IMR-90 (cell line): ENCODE measurements around the gene UBASH3B. TPM values are rescaled to one million over a fixed set of nuclear protein-coding genes. Genes with fewer than 3 reads are reported as not detected.

Experiments used
- ATAC-seq: fragments of 200-7000 bp; cut with Tn5 transposase; 2 replicates; pipeline ENCODE4 v1.9.1; 2020; ENCODE audit warnings: low read depth, mild to moderate bottlenecking, moderate library complexity
- BruUV-seq: library from RNA; stranded (reverse); fragments of 400-500 nt; replicated peaks from 2 replicates; lab custom pipeline; 2021; lab: Mats Ljungman, UMichigan
- CTCF ChIA-PET: fragments of 300-600 bp; formaldehyde crosslinking; extraction: SDS; loops from one replicate; lab custom pipeline; 2021; ENCODE audit warnings: antibody characterized with exemption; lab: Yijun Ruan, JAX
- POLR2A ChIA-PET: fragments of 300-600 bp; sonication (Branson Sonifier 250); formaldehyde crosslinking; loops from one replicate; lab custom pipeline; 2022; ENCODE audit warnings: antibody characterized with exemption; ENCODE audit not compliant: unreplicated experiment; lab: Charles Lee
- DNase-seq: peaks from one replicate; pipeline ENCODE4 v3.0.0; 2013
- H2AFZ ChIP-seq: replicated peaks from 2 replicates; pipeline ENCODE3; 2013; ENCODE audit warnings: low read length, mild to moderate bottlenecking; ENCODE audit not compliant: poor library complexity
- H2AK5ac ChIP-seq: 2 replicates; pipeline ENCODE4 v1.6.1; 2013; ENCODE audit warnings: low read depth, low read length, inconsistent platforms
- H2AK9ac ChIP-seq: replicated peaks from 2 replicates; pipeline ENCODE3; 2013; ENCODE audit warnings: mild to moderate bottlenecking, low read depth, low read length, moderate library complexity; ENCODE audit not compliant: poor library complexity
- H2BK120ac ChIP-seq: 2 replicates; pipeline ENCODE4 v1.6.1; 2013; ENCODE audit warnings: low read depth, low read length, inconsistent platforms
- H2BK15ac ChIP-seq: 3 replicates; pipeline ENCODE4 v1.6.1; 2013; ENCODE audit warnings: low read depth, low read length, inconsistent platforms
- H2BK20ac ChIP-seq: 2 replicates; pipeline ENCODE4 v1.6.1; 2013; ENCODE audit warnings: low read depth, mild to moderate bottlenecking, inconsistent platforms, low read length, moderate library complexity
- H2BK5ac ChIP-seq: 2 replicates; pipeline ENCODE4 v1.6.1; 2013; ENCODE audit warnings: mild to moderate bottlenecking, low read depth, low read length, inconsistent platforms; ENCODE audit not compliant: poor library complexity, severe bottlenecking
- H3K14ac ChIP-seq: replicated peaks from 2 replicates; pipeline ENCODE4 v1.6.1; 2013; ENCODE audit warnings: low read depth, low read length, inconsistent platforms
- H3K18ac ChIP-seq: 2 replicates; pipeline ENCODE4 v1.6.1; 2013; ENCODE audit warnings: low read depth, low read length, control low read depth
- H3K23ac ChIP-seq: 2 replicates; pipeline ENCODE4 v1.6.1; 2013; ENCODE audit warnings: low read depth, low read length, inconsistent platforms
- H3K27ac ChIP-seq: 2 replicates; pipeline ENCODE4 v1.5.1; 2013; ENCODE audit warnings: mild to moderate bottlenecking, control low read depth, low read length; ENCODE audit not compliant: insufficient read depth
- H3K27me3 ChIP-seq: 2 replicates; pipeline ENCODE4 v1.6.1; 2013; ENCODE audit warnings: low read length; ENCODE audit not compliant: control insufficient read depth, insufficient read depth
- H3K36me3 ChIP-seq: 2 replicates; pipeline ENCODE4 v1.6.1; 2013; ENCODE audit warnings: low read length, mixed read lengths; ENCODE audit not compliant: control insufficient read depth, insufficient read depth
- H3K4ac ChIP-seq: 2 replicates; pipeline ENCODE4 v1.6.1; 2013; ENCODE audit warnings: low read depth, low read length, inconsistent platforms
- H3K4me1 ChIP-seq: 2 replicates; pipeline ENCODE4 v1.6.1; 2013; ENCODE audit warnings: low read length, mixed read lengths; ENCODE audit not compliant: control insufficient read depth, insufficient read depth
- H3K4me2 ChIP-seq: 2 replicates; pipeline ENCODE4 v1.6.1; 2013; ENCODE audit warnings: low read depth, mild to moderate bottlenecking, control low read depth, low read length, moderate library complexity
- H3K4me3 ChIP-seq: 2 replicates; pipeline ENCODE4 v1.5.1; 2013; ENCODE audit warnings: low read depth, mild to moderate bottlenecking, control low read depth, low read length, moderate library complexity; ENCODE audit not compliant: insufficient read depth
- H3K56ac ChIP-seq: 2 replicates; pipeline ENCODE4 v1.6.1; 2013; ENCODE audit warnings: low read length, inconsistent platforms; ENCODE audit not compliant: insufficient read depth; ENCODE audit errors: extremely low read depth
- H3K79me1 ChIP-seq, 2 experiments: 2 replicates each; pipeline ENCODE4 v1.6.1; 2013; ENCODE audit warnings: low read length in 2 of 2, inconsistent platforms in 1 of 2, low read depth in 1 of 2
- H3K9ac ChIP-seq: 2 replicates; pipeline ENCODE4 v1.6.1; 2013; ENCODE audit warnings: low read depth, low read length, control low read depth
- H3K9me1 ChIP-seq: 2 replicates; pipeline ENCODE4 v1.6.1; 2013; ENCODE audit warnings: low read length, inconsistent platforms; ENCODE audit not compliant: insufficient read depth
- H3K9me3 ChIP-seq: 2 replicates; pipeline ENCODE4 v1.6.1; 2013; ENCODE audit warnings: low read length; ENCODE audit not compliant: control insufficient read depth, insufficient read depth
- H4K20me1 ChIP-seq: 2 replicates; pipeline ENCODE4 v1.6.1; 2013; ENCODE audit warnings: low read length, inconsistent platforms; ENCODE audit not compliant: insufficient read depth
- H4K5ac ChIP-seq: 2 replicates; pipeline ENCODE4 v1.6.1; 2013; ENCODE audit warnings: mild to moderate bottlenecking, low read depth, low read length, control low read depth
- H4K8ac ChIP-seq, 2 experiments: 2 replicates each; pipeline ENCODE4 v1.6.1; 2013; ENCODE audit warnings: low read depth in 2 of 2, low read length in 2 of 2, control low read depth in 1 of 2, inconsistent platforms in 1 of 2
- H4K91ac ChIP-seq: 2 replicates; pipeline ENCODE4 v1.6.1; 2013; ENCODE audit warnings: low read depth, low read length, inconsistent platforms; ENCODE audit not compliant: insufficient read depth
- BHLHE40 ChIP-seq: fragments of 150-350 bp; IDR thresholded peaks from 2 replicates; pipeline ENCODE4 v1.6.1; 2016; ENCODE audit warnings: mild to moderate bottlenecking, low read depth, low read length
- CEBPB ChIP-seq: IDR thresholded peaks from 2 replicates; pipeline ENCODE4 v1.6.1; 2012; ENCODE audit warnings: low read depth, low read length, improper control_type of control experiment
- CHD1 ChIP-seq: IDR thresholded peaks from 2 replicates; pipeline ENCODE4 v1.6.1; 2012; ENCODE audit warnings: low read depth, low read length, improper control_type of control experiment
- CTCF ChIP-seq: conservative IDR thresholded peaks from 2 replicates; pipeline ENCODE4 v1.5.1; 2012; ENCODE audit warnings: mild to moderate bottlenecking, low read depth, low read length, improper control_type of control experiment
- ELK1 ChIP-seq: fragments of 150-350 bp; IDR thresholded peaks from 2 replicates; pipeline ENCODE4 v1.6.1; 2016; ENCODE audit warnings: low read depth, mild to moderate bottlenecking, low read length, moderate library complexity, borderline replicate concordance
- FOS ChIP-seq: fragments of 150-350 bp; IDR thresholded peaks from 2 replicates; pipeline ENCODE4 v1.6.1; 2016; ENCODE audit warnings: low read depth, low read length
- MAFK ChIP-seq: IDR thresholded peaks from 2 replicates; pipeline ENCODE4 v1.6.1; 2012; ENCODE audit warnings: low read depth, low read length, improper control_type of control experiment
- MAZ ChIP-seq: IDR thresholded peaks from 2 replicates; pipeline ENCODE4 v1.6.1; 2012; ENCODE audit warnings: low read depth, mild to moderate bottlenecking, low read length, improper control_type of control experiment, moderate library complexity, borderline replicate concordance
- MXI1 ChIP-seq: IDR thresholded peaks from 2 replicates; pipeline ENCODE4 v1.6.1; 2012; ENCODE audit warnings: low read depth, mild to moderate bottlenecking, low read length, moderate library complexity, borderline replicate concordance
- NFE2L2 ChIP-seq: fragments of 150-350 bp; IDR thresholded peaks from 2 replicates; pipeline ENCODE4 v1.6.1; 2016; ENCODE audit warnings: low read depth, mild to moderate bottlenecking, low read length
- POLR2A ChIP-seq: IDR thresholded peaks from 2 replicates; pipeline ENCODE4 v1.6.1; 2012; ENCODE audit warnings: mild to moderate bottlenecking, low read depth, low read length
- RAD21 ChIP-seq: IDR thresholded peaks from 2 replicates; pipeline ENCODE4 v1.6.1; 2012; ENCODE audit warnings: low read length, improper control_type of control experiment
- RCOR1 ChIP-seq: IDR thresholded peaks from 2 replicates; pipeline ENCODE4 v1.6.1; 2012; ENCODE audit warnings: mild to moderate bottlenecking, low read length, improper control_type of control experiment; ENCODE audit not compliant: insufficient replicate concordance
- RFX5 ChIP-seq: IDR thresholded peaks from 2 replicates; pipeline ENCODE4 v1.8.0; 2012; ENCODE audit warnings: low read depth, mild to moderate bottlenecking, low read length, moderate library complexity
- SMC3 ChIP-seq: fragments of 150-350 bp; IDR thresholded peaks from 2 replicates; pipeline ENCODE4 v1.6.1; 2016; ENCODE audit warnings: low read depth, mild to moderate bottlenecking, antibody characterized with exemption, low read length, moderate library complexity
- USF2 ChIP-seq: fragments of 150-350 bp; IDR thresholded peaks from 2 replicates; pipeline ENCODE4 v1.6.1; 2017; ENCODE audit warnings: mild to moderate bottlenecking, antibody characterized with exemption, low read length, low read depth
- whole genome bisulfite sequencing, 2 experiments: methylation state at CpG; one replicate each; pipeline versions ENCODE4 v1.1.5 to v1.1.7; 2013; ENCODE audit warnings: missing lambda C conversion rate in 2 of 2; ENCODE audit not compliant: insufficient read length in 1 of 2; ENCODE audit errors: extremely low coverage in 2 of 2; 5-methylcytosine and 5-hydroxymethylcytosine counted together
- dilution Hi-C: fragments of 300-500 bp; cut with HindIII; formaldehyde crosslinking; loops from one replicate; pipeline ENCODE4 v1.14.3; 2018; ENCODE audit warnings: low sequenced_read_pairs; ENCODE audit not compliant: unreplicated experiment
- in situ Hi-C: fragments of 300-500 bp; cut with MboI; formaldehyde crosslinking; loops from 3 replicates; pipeline ENCODE4 v1.14.3; 2019; ENCODE audit warnings: low sequenced_read_pairs, inconsistent platforms, mixed read lengths
- intact Hi-C: fragments of 100-400 bp; cut with micrococcal nuclease; formaldehyde crosslinking; loops from 2 replicates; pipeline ENCODE4 v1.10.0; 2022
- polyA plus RNA-seq, 3 experiments: library from polyadenylated mRNA; depleted of rRNA; stranded (reverse); fragments of >200 nt; gene quantifications; 2 replicates each; pipeline ENCODE4 v1.2.3, GENCODE V29; 2012; ENCODE audit warnings: low replicate concordance in 1 of 3
- total RNA-seq: library from RNA; depleted of rRNA; stranded (reverse); fragments of >200 nt; gene quantifications from 2 replicates; pipeline ENCODE4 v1.2.3, GENCODE V29; 2012

Gene UBASH3B
- total and polyA plus RNA-seq, 2 of the 4 experiments (the other 2 are of a cell fraction), result 27.2 to 48.0 TPM

- H3K4me3 ChIP-seq, result no peak overlapping the region
- 50% methylated on average over 2 of the region's 8 CpGs; no CpG with 5 or more reads in 1 of the 2 experiments for WGBS, 2 experiments
- DNase-seq (no peak), ATAC-seq (no peak)
- no peaks in the 10 kb centered on the region for H4K20me1 ChIP-seq
- H4K5ac ChIP-seq, result no peak overlapping the region
- TF ChIP-seq CTCF, result no peak
- no peak for TF ChIP-seq POLR2A
- no peak for TF ChIP-seq NFE2L2
- no peak for TF ChIP-seq MXI1
- TF ChIP-seq FOS, result no peak
- TF ChIP-seq RFX5, result no peak
- no peak for TF ChIP-seq RAD21
- no peak for TF ChIP-seq CHD1
- no peak for TF ChIP-seq SMC3
- TF ChIP-seq MAZ, result no peak
- no peak for TF ChIP-seq MAFK
- TF ChIP-seq RCOR1, result no peak
- TF ChIP-seq BHLHE40, result no peak
- no peak for TF ChIP-seq CEBPB
- TF ChIP-seq ELK1, result no peak
- TF ChIP-seq USF2, result no peak
- ChIA-PET CTCF (no interaction called here), POLR2A (no interaction called here)
- intact Hi-C loops (no loop called here), dilution Hi-C loops (no loop called here), in situ Hi-C loops (no loop called here)
- H3K36me3 ChIP-seq, result no peaks in the 10 kb centered on the region
- H2BK15ac ChIP-seq, result no peak overlapping the region
- H3K79me1 ChIP-seq, result no peaks in the 10 kb centered on the region
- H3K14ac ChIP-seq, result no peak overlapping the region
- H2BK120ac ChIP-seq, result no peak overlapping the region
- no TSS peak for BruUV-seq
- no peak overlapping the region for H4K91ac ChIP-seq
- H3K4me1 ChIP-seq, result no peaks in the 10 kb centered on the region
- no peak overlapping the region for H2BK5ac ChIP-seq
- H3K27ac ChIP-seq, result no peak overlapping the region
- H2AK5ac ChIP-seq, result no peak overlapping the region
- H3K4me2 ChIP-seq, result no peak overlapping the region
- H3K4ac ChIP-seq, result no peak overlapping the region
- no peaks in the 10 kb centered on the region for H3K9me1 ChIP-seq
- H3K56ac ChIP-seq, result no peak overlapping the region
- no peak overlapping the region for H2BK20ac ChIP-seq
- H3K9me3 ChIP-seq, result peaks cover 4% of the 10 kb centered on the region
- no peak overlapping the region for H2AFZ ChIP-seq
- H3K9ac ChIP-seq, result no peak overlapping the region
- H3K18ac ChIP-seq, result no peak overlapping the region
- no peaks in the 10 kb centered on the region for H3K27me3 ChIP-seq
- H3K23ac ChIP-seq, result no peak overlapping the region
- no peak overlapping the region for H2AK9ac ChIP-seq
- H4K8ac ChIP-seq, result no peak overlapping the region
Measured at GRCh38 chr11:122816761-122817520, 161.4 kb downstream of the UBASH3B start.
